ENCODE results near the gene RHOG.

Gene RHOG

GRCh38 chr11:3879967-3880542, 39.3 kb upstream of the RHOG start:
- no peak overlapping the region for H3K4me3 ChIP-seq (ENCODE audit: low read depth, low read length)
- no peak for TF ChIP-seq CTCF (IDR thresholded peaks at IDR 0.05; ENCODE audit: low read depth, low read length)

- TF ChIP-seq CTCF (IDR thresholded peaks at IDR 0.05; ENCODE audit: low read depth, low read length), result no peak
Observed at GRCh38 chr11:3879216-3879966, 38.6 kb upstream of the RHOG start.

GRCh38 chr11:3878258-3878584, 37.5 kb upstream of the RHOG start:
- H3K4me3 ChIP-seq (ENCODE audit: low read depth, low read length), result no peak overlapping the region
- TF ChIP-seq CTCF (IDR thresholded peaks at IDR 0.05; ENCODE audit: low read depth, low read length), result no peak

More at GRCh38 chr11:3879216-3879966, 38.6 kb upstream of the RHOG start:
- no peak overlapping the region for H3K4me3 ChIP-seq (ENCODE audit: low read depth, low read length)

- no peak for TF ChIP-seq CTCF (IDR thresholded peaks at IDR 0.05; ENCODE audit: low read depth, low read length)
- no peak overlapping the region for H3K4me3 ChIP-seq (ENCODE audit: low read depth, low read length)
Observed at GRCh38 chr11:3877364-3878257, 36.9 kb upstream of the RHOG start.

GRCh38 chr11:3876613-3877012, 35.9 kb upstream of the RHOG start:
- TF ChIP-seq CTCF (IDR thresholded peaks at IDR 0.05; ENCODE audit: low read depth, low read length), result no peak
- no peak overlapping the region for H3K4me3 ChIP-seq (ENCODE audit: low read depth, low read length)

- H3K4me3 ChIP-seq (ENCODE audit: low read depth, low read length), result no peak overlapping the region
- no peak for TF ChIP-seq CTCF (IDR thresholded peaks at IDR 0.05; ENCODE audit: low read depth, low read length)
Observed at GRCh38 chr11:3873712-3874349, 33.1 kb upstream of the RHOG start.
